GM12878 (cell line): ENCODE data around the gene STK10. TPM values are rescaled to one million over a fixed set of nuclear protein-coding genes. Genes with fewer than 3 reads are reported as not detected.

Source experiments
- ATAC-seq: fragments of 200-7000 bp; cut with Tn5 transposase; 3 replicates; pipeline ENCODE4 v1.9.1; 2020; ENCODE audit warnings: mild to moderate bottlenecking, moderate library complexity
- BruUV-seq: library from RNA; stranded (reverse); fragments of 400-500 nt; replicated peaks from 2 replicates; lab custom pipeline; 2021; lab: Mats Ljungman, UMichigan
- CTCF ChIA-PET: fragments of 300-600 bp; sonication (Branson Sonifier 250); formaldehyde crosslinking; extraction: SDS; loops from one replicate; lab custom pipeline; 2021; ENCODE audit warnings: inconsistent platforms; lab: Yijun Ruan, JAX
- POLR2A ChIA-PET: fragments of 350-600 bp; formaldehyde crosslinking; extraction: SDS; loops from one replicate; lab custom pipeline; 2021; ENCODE audit warnings: inconsistent platforms; lab: Charles Lee
- RAD21 ChIA-PET: fragments of 300-600 bp; sonication (Branson Sonifier 250); formaldehyde crosslinking; loops from one replicate; lab custom pipeline; 2023; ENCODE audit warnings: antibody characterized with exemption; ENCODE audit not compliant: unreplicated experiment; lab: Charles Lee
- SMC1A ChIA-PET: fragments of 300-600 bp; sonication (Branson Sonifier 250); formaldehyde crosslinking; loops from one replicate; lab custom pipeline; 2023; ENCODE audit not compliant: unreplicated experiment, uncharacterized antibody; lab: Charles Lee
- DNase-seq: peaks from one replicate; pipeline ENCODE4 v3.0.0-alpha.2; 2011; ENCODE audit warnings: low read depth, low spot score
- FAIRE-seq: peaks from 3 replicates; lab custom pipeline; 2011; peaks lifted over from hg19 to GRCh38; lab: Jason Lieb, UNC
- H2AFZ ChIP-seq: 2 replicates; pipeline ENCODE4 v1.6.0; 2011; ENCODE audit warnings: low read depth, low read length, control low read depth; ENCODE audit not compliant: control insufficient read depth
- H3K27ac ChIP-seq: 2 replicates; pipeline ENCODE4 v1.5.1; 2011; ENCODE audit warnings: control low read depth; ENCODE audit not compliant: control insufficient read depth, insufficient read depth
- H3K27me3 ChIP-seq, 2 experiments: replicated peaks in 1 of 2; 2 replicates each; pipeline versions ENCODE4 v1.6.0 to v1.6.1; 2011; ENCODE audit warnings: low read length in 1 of 2; ENCODE audit not compliant: control insufficient read depth in 2 of 2, insufficient read depth in 2 of 2
- H3K36me3 ChIP-seq, 2 experiments: 2 replicates each; pipeline ENCODE4 v1.5.1; 2011; ENCODE audit warnings: low read length in 1 of 2; ENCODE audit not compliant: control insufficient read depth in 2 of 2, insufficient read depth in 2 of 2
- H3K4me1 ChIP-seq: 2 replicates; pipeline ENCODE4 v1.6.1; 2011; ENCODE audit warnings: mild to moderate bottlenecking, low read length, moderate library complexity, mixed read lengths; ENCODE audit not compliant: control insufficient read depth, insufficient read depth
- H3K4me2 ChIP-seq: 2 replicates; pipeline ENCODE4 v1.6.0; 2011; ENCODE audit warnings: control low read depth; ENCODE audit not compliant: control insufficient read depth, insufficient read depth
- H3K4me3 ChIP-seq: fragments of 200-600 bp; sonication (generic); 2 replicates; pipeline ENCODE4 v1.5.1; 2016
- H3K79me2 ChIP-seq: 2 replicates; pipeline ENCODE4 v1.6.0; 2011; ENCODE audit warnings: low read length; ENCODE audit not compliant: control insufficient read depth, insufficient read depth
- H3K9ac ChIP-seq: 2 replicates; pipeline ENCODE4 v1.8.0; 2011; ENCODE audit warnings: low read length, control low read depth, mixed read lengths; ENCODE audit not compliant: control insufficient read depth, insufficient read depth
- H3K9me3 ChIP-seq: replicated peaks from 3 replicates; pipeline ENCODE4 v1.5.1; 2011; ENCODE audit warnings: mild to moderate bottlenecking, low read length; ENCODE audit not compliant: control insufficient read depth, insufficient read depth
- H4K20me1 ChIP-seq: 2 replicates; pipeline ENCODE4 v1.6.0; 2011; ENCODE audit not compliant: control insufficient read depth, insufficient read depth
- POLR2A ChIP-seq: IDR thresholded peaks from 2 replicates; pipeline ENCODE4 v1.6.1; 2011; ENCODE audit warnings: low read depth, mild to moderate bottlenecking, low read length
- REST ChIP-seq: IDR thresholded peaks from 2 replicates; pipeline ENCODE4 v1.6.1; 2012; ENCODE audit warnings: mild to moderate bottlenecking, low read depth, low read length
- WRNIP1 ChIP-seq: IDR thresholded peaks from 2 replicates; pipeline ENCODE4 v1.6.1; 2011; ENCODE audit warnings: low read depth, low read length, improper control_type of control experiment, borderline replicate concordance
- ZBTB33 ChIP-seq: fragments of 450-650 bp; IDR thresholded peaks from 2 replicates; pipeline ENCODE4 v1.6.1; 2017; ENCODE audit warnings: mild to moderate bottlenecking
- WGBS: methylation state at CpG from one replicate; pipeline ENCODE4 v1.1.6; 2016; ENCODE audit warnings: low lambda C conversion rate; ENCODE audit not compliant: insufficient replicate concordance, insufficient coverage; ENCODE audit errors: missing lambda C conversion rate; 5-methylcytosine and 5-hydroxymethylcytosine counted together
- in situ Hi-C: fragments of 300-500 bp; cut with MboI; formaldehyde crosslinking; loops from 9 replicates; pipeline ENCODE4 v1.14.3; 2018; ENCODE audit warnings: mixed read lengths
- intact Hi-C: fragments of 100-400 bp; cut with micrococcal nuclease; formaldehyde crosslinking; loops from one replicate; pipeline ENCODE4 v1.14.2; 2022; ENCODE audit not compliant: unreplicated experiment
- polyA plus RNA-seq, 11 experiments: library from polyadenylated mRNA; depleted of rRNA in 4 of 11; unstranded in 6 of 11; stranded (reverse) in 5 of 11; fragments of >200 nt; fragmentation: Nextera tagmentation in 4 of 11; fragmentation: Illumina TruSeq in 1 of 11; extraction: Ambion mirVana in 4 of 11; extraction: Trizol in 1 of 11; gene quantifications; 1 replicate in 1 of 11; 2 replicates in 10 of 11; pipeline versions ENCODE4 v1.2.1 to v1.2.3, GENCODE V29; 2011 to 2016; ENCODE audit warnings: inconsistent platforms in 2 of 11, missing spikeins in 2 of 11, low read depth in 1 of 11
- total RNA-seq, 4 experiments: library from RNA; depleted of rRNA in 3 of 4; stranded (reverse); fragments of >200 nt in 3 of 4; fragmentation: Illumina TruSeq in 1 of 4; extraction: Trizol in 1 of 4; gene quantifications; 2 replicates each; pipeline versions ENCODE4 v1.2.1 to v1.2.3, GENCODE V29; 2013 to 2021

The STK10 gene
- total and polyA plus RNA-seq, 10 of the 15 experiments (the other 5 are each of a cell fraction or from before 2014, with no cell fraction given): 14.2 to 96.4 (median 50.6) TPM

- TF ChIP-seq REST (no peak), POLR2A (no peak)
These were observed 153.0 kb downstream of the STK10 start (continued) for GRCh38 chr5:172035049-172035448.

- CTCF ChIA-PET: interaction anchor here (1.2 kb wide), 1 partner anchor 120 kb away, joined by 5 read pairs; no protein-coding TSS in a partner anchor
These were observed 156.0 kb downstream of the STK10 start for GRCh38 chr5:172031894-172032461.

More at GRCh38 chr5:172031894-172032461, 156.0 kb downstream of the STK10 start:
- intact Hi-C loops (no loop called here), in situ Hi-C loops (no loop called here)
- ATAC-seq: no peak
- Histone ChIP-seq H3K27me3 (no peaks in the 10 kb centered on the region), H4K20me1 (no peaks in the 10 kb centered on the region), H3K9ac (no peak overlapping the region), H3K27ac (no peak overlapping the region), H3K36me3 (no peaks in the 10 kb centered on the region), H3K4me1 (peaks cover 5% of the 10 kb centered on the region), H3K4me2 (no peak overlapping the region), H2AFZ (no peak overlapping the region), H3K9me3 (peaks cover 5% of the 10 kb centered on the region; the same call in 2 of the 3 replicates), H3K4me3 (no peak overlapping the region), H3K79me2 (no peaks in the 10 kb centered on the region)
- DNase-seq: no peak
- 49% methylated on average over 4 of the region's 4 CpGs for WGBS
- TF ChIP-seq WRNIP1 (no peak), ZBTB33 (no peak)
- FAIRE-seq: no peak
- RAD21 ChIA-PET: no interaction called here
- POLR2A ChIA-PET: no interaction called here
- no TSS peak for BruUV-seq
- SMC1A ChIA-PET: no interaction called here
